Inflammatory macrophage (primary cell): Measurements from ENCODE around the gene PRKN.
A peak's percentile ranks its signal among the peaks of the same experiment; 100 is the strongest.

Experiments
- DNase-seq, 2 donors: peaks; one replicate each; pipeline ENCODE4 v3.0.0-alpha.2; 2020 to 2022

Gene PRKN

GRCh38 chr6:162177746-162178145 lies 549.8 kb downstream of the PRKN start:
- peak in 1 of 2 donors; percentile 24 for DNase-seq

GRCh38 chr6:162173466-162173865 lies 554.1 kb downstream of the PRKN start:
- DNase-seq = peak; percentile 63 to 70

- DNase-seq = no peak
These were observed 562.1 kb downstream of the PRKN start for GRCh38 chr6:162165479-162165878.

GRCh38 chr6:162157167-162157870 lies 570.2 kb downstream of the PRKN start:
- DNase-seq = peak; percentile 12 to 28

GRCh38 chr6:162156146-162156545 lies 571.4 kb downstream of the PRKN start:
- peak; percentile 50 to 75 for DNase-seq

GRCh38 chr6:162154930-162155329 lies 572.6 kb downstream of the PRKN start:
- DNase-seq = no peak

- peak; percentile 75 to 90 for DNase-seq
These were observed 573.6 kb downstream of the PRKN start for GRCh38 chr6:162154001-162154400.

GRCh38 chr6:162153120-162153519 lies 574.4 kb downstream of the PRKN start:
- peak; percentile 40 to 63 for DNase-seq

- peak; percentile 71 to 79 for DNase-seq
These were observed 576.4 kb downstream of the PRKN start for GRCh38 chr6:162151021-162151665.

GRCh38 chr6:162150295-162150694 lies 577.3 kb downstream of the PRKN start:
- DNase-seq = no peak

- DNase-seq = no peak
These were observed 577.8 kb downstream of the PRKN start for GRCh38 chr6:162149786-162150185.

GRCh38 chr6:162147805-162148204 lies 579.8 kb downstream of the PRKN start:
- no peak for DNase-seq

- DNase-seq = peak; percentile 37 to 45
These were observed 580.3 kb downstream of the PRKN start for GRCh38 chr6:162147281-162147680.

GRCh38 chr6:162140251-162140852 lies 587.2 kb downstream of the PRKN start:
- DNase-seq = peak; percentile 80 to 84

- DNase-seq = no peak
These were observed 601.9 kb downstream of the PRKN start for GRCh38 chr6:162125659-162126058.

- no peak for DNase-seq
These were observed 602.7 kb downstream of the PRKN start for GRCh38 chr6:162124710-162125435.

- peak; percentile 15 to 33 for DNase-seq
These were observed 603.8 kb downstream of the PRKN start for GRCh38 chr6:162123797-162124196.

- DNase-seq = peak; percentile 72 to 86
These were observed 608.2 kb downstream of the PRKN start for GRCh38 chr6:162119341-162119740.

- no peak for DNase-seq
These were observed 608.9 kb downstream of the PRKN start for GRCh38 chr6:162118706-162119105.

GRCh38 chr6:162116902-162117525 lies 610.6 kb downstream of the PRKN start:
- DNase-seq = no peak

- DNase-seq = peak; percentile 30 to 35
These were observed 618.0 kb downstream of the PRKN start for GRCh38 chr6:162109480-162110050.

GRCh38 chr6:162108041-162108440 lies 619.5 kb downstream of the PRKN start:
- no peak for DNase-seq
